Measurements from ENCODE around the gene SLC2A4RG. TPM values are rescaled to one million over a fixed set of nuclear protein-coding genes. Genes with fewer than 3 reads are reported as not detected.

SLC2A4RG gene
- total and polyA plus RNA-seq, 2 of the 13 experiments (the other 11 are each of a cell fraction or from before 2014, with no cell fraction given), result 91.4 to 95.9 TPM

DNA sequence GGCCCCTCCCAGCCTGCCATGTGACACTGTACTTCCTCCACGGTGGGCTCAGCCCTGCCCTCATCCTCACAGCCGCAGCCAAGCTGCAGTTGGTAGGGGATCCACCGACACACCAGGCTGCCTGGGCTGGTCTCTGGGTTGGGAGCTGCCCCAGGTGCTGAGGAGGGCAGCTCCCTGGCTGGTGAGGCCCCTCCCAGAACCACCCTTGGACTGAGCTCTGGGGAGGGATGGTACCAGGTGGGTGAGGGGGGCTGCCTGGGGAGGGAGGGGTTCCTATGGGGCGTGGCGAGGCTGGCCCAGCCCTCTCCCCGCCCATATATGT is 43.3 kb upstream of the SLC2A4RG start:
- no peaks in the 10 kb centered on the region for H3K9me3 ChIP-seq (ENCODE audit: low read length)
- peaks cover 4% of the 10 kb centered on the region; the same call in 1 of the 2 replicates for H4K20me1 ChIP-seq (ENCODE audit: insufficient read depth, low read length)
- intact Hi-C loops (cut with micrococcal nuclease; ENCODE audit: unreplicated experiment), result no loop called here
- no peaks in the 10 kb centered on the region for H3K27me3 ChIP-seq (ENCODE audit: control insufficient read depth in 1 of 2, insufficient read depth in 2 of 2, low read length in 2 of 2)
- ChIA-PET POLR2A (interaction anchor here (0.7 to 1.7 kb wide), 3 partner anchors 12 to 42 kb away, joined by 3 to 9 read pairs (median 3); partner anchors contain the start of genes ARFRP1 and ZGPAT), CTCF (ENCODE audit: low intra/inter-chr PET ratio, low total read pairs) (no interaction called here)
- H3K27ac ChIP-seq (ENCODE audit: extremely low read length, insufficient read depth, low read length), result no peak overlapping the region
- no peak overlapping the region for H2AFZ ChIP-seq (ENCODE audit: low read length)
- peaks cover 21% of the 10 kb centered on the region for H3K4me1 ChIP-seq (ENCODE audit: insufficient read depth, low read length)
- in situ Hi-C loops (cut with HindIII; ENCODE audit: extremely low pct_ligation_motif_present, low pct_unique_long_range_greater_than_20kb), result no loop called here
- ATAC-seq (peak; percentile 36), DNase-seq (ENCODE audit: low spot score) (no peak), FAIRE-seq (no peak)
- H3K36me3 ChIP-seq (replicated peaks in 1 of 2; ENCODE audit: control insufficient read depth in 1 of 2, insufficient read depth in 2 of 2, low read length in 2 of 2), result peaks cover 4% of the 10 kb centered on the region in 2 experiments; a peak in 4 of 5 replicates
- peak overlapping the region in 1 of 3 experiments; percentile 43; a peak in 1 of 6 replicates for H3K4me3 ChIP-seq (replicated peaks in 1 of 3; ENCODE audit: insufficient read depth in 1 of 3, low read depth in 2 of 3, low read length in 3 of 3)
- 79% methylated on average over 5 of the region's 6 CpGs for WGBS (ENCODE audit: low lambda C conversion rate)
- H3K4me2 ChIP-seq (ENCODE audit: low read depth, low read length), result peak overlapping the region; percentile 63
- H3K79me2 ChIP-seq (ENCODE audit: insufficient read depth, low read length), result no peaks in the 10 kb centered on the region
- H3K9ac ChIP-seq (ENCODE audit: insufficient read depth, low read depth, low read length), result no peak overlapping the region; the same call in 1 of the 2 replicates
- no TSS peak for BruUV-seq (replicated peaks)
- TF ChIP-seq CREB1 (IDR thresholded peaks at IDR 0.05) (no peak), CREB1 (CRISPR knock-in tag; IDR thresholded peaks at IDR 0.05) (no peak), BORCS8-MEF2B (CRISPR knock-in tag; IDR thresholded peaks at IDR 0.05) (no peak), POLR2A (IDR thresholded peaks at IDR 0.05; ENCODE audit: insufficient read depth in 1 of 2, low read depth in 2 of 2, low read length in 2 of 2) (peak; percentile 6 to 17; a peak in 2 of 4 replicates), ZNF343 (CRISPR knock-in tag; IDR thresholded peaks at IDR 0.05) (0 out of 2 replicates have a peak, but pooled peaks have one; percentile 45), ZNF556 (CRISPR knock-in tag; IDR thresholded peaks at IDR 0.05; ENCODE audit: borderline replicate concordance) (0 out of 2 replicates have a peak, but pooled peaks have one; percentile 38), KMT2B (CRISPR knock-in tag; IDR thresholded peaks at IDR 0.05) (0 out of 2 replicates have a peak, but pooled peaks have one; percentile 8), ZMYM2 (CRISPR knock-in tag; IDR thresholded peaks at IDR 0.05) (no peak), ZNF205 (CRISPR knock-in tag; IDR thresholded peaks at IDR 0.05) (no peak), ZBTB38 (CRISPR knock-in tag; IDR thresholded peaks at IDR 0.05) (peak; percentile 5; the same call in 1 of the 2 replicates), PCBP1 (IDR thresholded peaks at IDR 0.05; ENCODE audit: borderline replicate concordance, low read depth, low read length) (0 out of 2 replicates have a peak, but pooled peaks have one; percentile 56), ZBTB42 (CRISPR knock-in tag; IDR thresholded peaks at IDR 0.05) (0 out of 2 replicates have a peak, but pooled peaks have one; percentile 39), SRY (CRISPR knock-in tag; IDR thresholded peaks at IDR 0.05) (0 out of 2 replicates have a peak, but pooled peaks have one; percentile 10), ZNF589 (CRISPR knock-in tag; conservative IDR thresholded peaks at IDR 0.05) (0 out of 2 replicates have a peak, but pooled peaks have one; percentile 53), MIER3 (CRISPR knock-in tag; IDR thresholded peaks at IDR 0.05; ENCODE audit: borderline replicate concordance) (no peak), KLF12 (CRISPR knock-in tag; IDR thresholded peaks at IDR 0.05; ENCODE audit: borderline replicate concordance) (0 out of 2 replicates have a peak, but pooled peaks have one; percentile 5), MXD4 (CRISPR knock-in tag; IDR thresholded peaks at IDR 0.05) (no peak), ZNF737 (CRISPR knock-in tag; IDR thresholded peaks at IDR 0.05; ENCODE audit: borderline replicate concordance) (0 out of 2 replicates have a peak, but pooled peaks have one; percentile 22)
- TF ChIP-seq, protein P1, sequence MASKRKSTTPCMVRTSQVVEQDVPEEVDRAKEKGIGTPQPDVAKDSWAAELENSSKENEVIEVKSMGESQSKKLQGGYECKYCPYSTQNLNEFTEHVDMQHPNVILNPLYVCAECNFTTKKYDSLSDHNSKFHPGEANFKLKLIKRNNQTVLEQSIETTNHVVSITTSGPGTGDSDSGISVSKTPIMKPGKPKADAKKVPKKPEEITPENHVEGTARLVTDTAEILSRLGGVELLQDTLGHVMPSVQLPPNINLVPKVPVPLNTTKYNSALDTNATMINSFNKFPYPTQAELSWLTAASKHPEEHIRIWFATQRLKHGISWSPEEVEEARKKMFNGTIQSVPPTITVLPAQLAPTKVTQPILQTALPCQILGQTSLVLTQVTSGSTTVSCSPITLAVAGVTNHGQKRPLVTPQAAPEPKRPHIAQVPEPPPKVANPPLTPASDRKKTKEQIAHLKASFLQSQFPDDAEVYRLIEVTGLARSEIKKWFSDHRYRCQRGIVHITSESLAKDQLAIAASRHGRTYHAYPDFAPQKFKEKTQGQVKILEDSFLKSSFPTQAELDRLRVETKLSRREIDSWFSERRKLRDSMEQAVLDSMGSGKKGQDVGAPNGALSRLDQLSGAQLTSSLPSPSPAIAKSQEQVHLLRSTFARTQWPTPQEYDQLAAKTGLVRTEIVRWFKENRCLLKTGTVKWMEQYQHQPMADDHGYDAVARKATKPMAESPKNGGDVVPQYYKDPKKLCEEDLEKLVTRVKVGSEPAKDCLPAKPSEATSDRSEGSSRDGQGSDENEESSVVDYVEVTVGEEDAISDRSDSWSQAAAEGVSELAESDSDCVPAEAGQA (IDR thresholded peaks at IDR 0.05; ENCODE audit: low read depth), result no peak
- TF ChIP-seq, protein P1 (CRISPR knock-in tag; IDR thresholded peaks at IDR 0.05; ENCODE audit: borderline replicate concordance), result no peak
- TF ChIP-seq, protein P2, sequence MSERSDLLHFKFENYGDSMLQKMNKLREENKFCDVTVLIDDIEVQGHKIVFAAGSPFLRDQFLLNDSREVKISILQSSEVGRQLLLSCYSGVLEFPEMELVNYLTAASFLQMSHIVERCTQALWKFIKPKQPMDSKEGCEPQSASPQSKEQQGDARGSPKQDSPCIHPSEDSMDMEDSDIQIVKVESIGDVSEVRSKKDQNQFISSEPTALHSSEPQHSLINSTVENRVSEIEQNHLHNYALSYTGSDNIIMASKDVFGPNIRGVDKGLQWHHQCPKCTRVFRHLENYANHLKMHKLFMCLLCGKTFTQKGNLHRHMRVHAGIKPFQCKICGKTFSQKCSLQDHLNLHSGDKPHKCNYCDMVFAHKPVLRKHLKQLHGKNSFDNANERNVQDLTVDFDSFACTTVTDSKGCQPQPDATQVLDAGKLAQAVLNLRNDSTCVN (CRISPR knock-in tag; IDR thresholded peaks at IDR 0.05; ENCODE audit: borderline replicate concordance), result no peak

All from HepG2 (cell line).